ENCODE results near the gene SMTN. TPM values are rescaled to one million over a fixed set of nuclear protein-coding genes. Genes with fewer than 3 reads are reported as not detected.

Gene SMTN
- total RNA-seq, 1 experiment from 2014 or later: 80.2 TPM

GRCh38 chr22:31083377-31083768 lies 2.3 kb downstream of the SMTN start:
- CTCF ChIA-PET: interaction anchor here (0.6 to 4.4 kb wide), 15 partner anchors 22 to 567 kb away, joined by 3 to 28 read pairs (median 4); partner anchors contain the start of genes MORC2 and SELENOM
- TF ChIP-seq CTCF (IDR thresholded peaks at IDR 0.05; ENCODE audit: unreplicated experiment): no peak
- intact Hi-C loops (cut with micrococcal nuclease): no loop called here
- DNase-seq (ENCODE audit: unreplicated experiment): no peak
- H3K9me3 Mint-ChIP-seq (ENCODE audit: unreplicated experiment): no peaks in the 10 kb centered on the region
- H3K4me3 Mint-ChIP-seq (ENCODE audit: unreplicated experiment): peak overlapping the region; percentile 86
- peaks cover 32% of the 10 kb centered on the region for H3K4me1 Mint-ChIP-seq (ENCODE audit: insufficient read depth, unreplicated experiment)
- peak overlapping the region; percentile 93 for H3K27ac Mint-ChIP-seq (ENCODE audit: low read depth, unreplicated experiment)
- H3K36me3 Mint-ChIP-seq (ENCODE audit: insufficient read depth, unreplicated experiment): peaks cover 5% of the 10 kb centered on the region
- POLR2A ChIA-PET: interaction anchor here (0.7 to 7.7 kb wide), 10 partner anchors 19 to 1381 kb away, joined by 3 to 99 read pairs (median 7); partner anchors contain the start of genes BPIFC, MORC2 and TUG1
- BruUV-seq (replicated peaks): no TSS peak
- H3K27me3 Mint-ChIP-seq (ENCODE audit: insufficient read depth, unreplicated experiment): no peaks in the 10 kb centered on the region

- Mint-ChIP-seq H3K4me1 (ENCODE audit: insufficient read depth, unreplicated experiment) (peaks cover 28% of the 10 kb centered on the region), H3K4me3 (ENCODE audit: unreplicated experiment) (peak overlapping the region; percentile 79), H3K9me3 (ENCODE audit: unreplicated experiment) (no peaks in the 10 kb centered on the region), H3K27ac (ENCODE audit: low read depth, unreplicated experiment) (peak overlapping the region; percentile 93), H3K36me3 (ENCODE audit: insufficient read depth, unreplicated experiment) (peaks cover 5% of the 10 kb centered on the region), H3K27me3 (ENCODE audit: insufficient read depth, unreplicated experiment) (no peaks in the 10 kb centered on the region)
- BruUV-seq (replicated peaks): TSS peak; percentile 73
- DNase-seq (ENCODE audit: unreplicated experiment): no peak
- ChIA-PET CTCF (interaction anchor here (0.6 to 4.4 kb wide), 27 partner anchors 12 to 566 kb away, joined by 3 to 28 read pairs (median 4); partner anchors contain the start of genes MORC2 and SELENOM), POLR2A (interaction anchor here (0.6 to 7.7 kb wide), 20 partner anchors 9 to 252 kb away, joined by 3 to 99 read pairs (median 4); partner anchors contain the start of genes MORC2, SELENOM and TUG1)
- intact Hi-C loops (cut with micrococcal nuclease): loop anchor here (1.0 to 2.0 kb wide), 2 partner anchors 115 to 321 kb away; partner anchors contain the start of gene TUG1
- no peak for TF ChIP-seq CTCF (IDR thresholded peaks at IDR 0.05; ENCODE audit: unreplicated experiment)
These were observed 3.0 kb downstream of the SMTN start for GRCh38 chr22:31083923-31084810.

- TF ChIP-seq CTCF (IDR thresholded peaks at IDR 0.05; ENCODE audit: unreplicated experiment): peak; percentile 84
- Mint-ChIP-seq H3K27ac (ENCODE audit: low read depth, unreplicated experiment) (peak overlapping the region; percentile 93), H3K27me3 (ENCODE audit: insufficient read depth, unreplicated experiment) (no peaks in the 10 kb centered on the region), H3K4me1 (ENCODE audit: insufficient read depth, unreplicated experiment) (peaks cover 28% of the 10 kb centered on the region), H3K36me3 (ENCODE audit: insufficient read depth, unreplicated experiment) (peaks cover 5% of the 10 kb centered on the region), H3K4me3 (ENCODE audit: unreplicated experiment) (peak overlapping the region; percentile 79), H3K9me3 (ENCODE audit: unreplicated experiment) (no peaks in the 10 kb centered on the region)
- CTCF ChIA-PET: interaction anchor here (0.6 to 4.4 kb wide), 25 partner anchors 11 to 405 kb away, joined by 3 to 28 read pairs (median 4); partner anchors contain the start of gene MORC2
- BruUV-seq (replicated peaks): no TSS peak
- intact Hi-C loops (cut with micrococcal nuclease): loop anchor here (1.0 to 2.0 kb wide), 3 partner anchors 116 to 322 kb away; partner anchors contain the start of gene TUG1
- POLR2A ChIA-PET: interaction anchor here (0.6 to 7.7 kb wide), 17 partner anchors 9 to 229 kb away, joined by 3 to 99 read pairs (median 4); partner anchors contain the start of genes MORC2, SELENOM and TUG1
- DNase-seq (ENCODE audit: unreplicated experiment): peak; percentile 71
These were observed 3.8 kb downstream of the SMTN start for GRCh38 chr22:31084811-31085492.

Measured in MCF 10A (cell line).